A673 (cell line): ENCODE measurements around the gene MELTF. TPM values are rescaled to one million over a fixed set of nuclear protein-coding genes. Genes with fewer than 3 reads are reported as not detected.

ENCODE experiments used
- BruUV-seq: library from RNA; stranded (reverse); fragments of 400-500 nt; replicated peaks from 2 replicates; lab custom pipeline; 2021; lab: Mats Ljungman, UMichigan
- CTCF ChIA-PET: fragments of 300-600 bp; sonication (Branson Sonifier 250); formaldehyde crosslinking; loops from one replicate; lab custom pipeline; 2022; ENCODE audit warnings: antibody characterized with exemption; lab: Charles Lee
- POLR2A ChIA-PET: fragments of 300-600 bp; sonication (Branson Sonifier 250); formaldehyde crosslinking; loops from one replicate; lab custom pipeline; 2022; ENCODE audit warnings: antibody characterized with exemption; ENCODE audit not compliant: low non-redundant PET; lab: Charles Lee
- DNase-seq: peaks from one replicate; pipeline ENCODE4 v3.0.0-alpha.2; 2015; ENCODE audit warnings: low spot score
- H3K27ac ChIP-seq: fragments of 200-600 bp; sonication (generic); 2 replicates; pipeline ENCODE4 v1.5.1; 2016; ENCODE audit warnings: mixed run types, low read depth, mild to moderate bottlenecking, mixed read lengths, antibody characterized with exemption, low read length; ENCODE audit not compliant: poor library complexity, severe bottlenecking
- H3K27me3 ChIP-seq: fragments of 200-600 bp; sonication (generic); replicated peaks from 2 replicates; pipeline ENCODE4 v1.6.1; 2017; ENCODE audit warnings: mixed run types, low read depth, mild to moderate bottlenecking, mixed read lengths, antibody characterized with exemption, low read length; ENCODE audit not compliant: insufficient read depth, poor library complexity
- H3K36me3 ChIP-seq: fragments of 200-600 bp; sonication (generic); 2 replicates; pipeline ENCODE4 v1.6.1; 2016; ENCODE audit warnings: mixed run types, mild to moderate bottlenecking, mixed read lengths, antibody characterized with exemption, low read length; ENCODE audit not compliant: insufficient read depth, poor library complexity, severe bottlenecking
- H3K4me1 ChIP-seq: fragments of 200-600 bp; sonication (generic); 2 replicates; pipeline ENCODE4 v1.6.1; 2017; ENCODE audit warnings: mixed run types, mild to moderate bottlenecking, mixed read lengths, antibody characterized with exemption, low read length; ENCODE audit not compliant: insufficient read depth, poor library complexity, severe bottlenecking
- H3K4me3 ChIP-seq: fragments of 200-600 bp; sonication (generic); 2 replicates; pipeline ENCODE4 v1.5.1; 2016; ENCODE audit warnings: low read depth, mixed run types, mild to moderate bottlenecking, mixed read lengths, low read length; ENCODE audit not compliant: poor library complexity, severe bottlenecking
- H3K9me3 ChIP-seq: fragments of 200-600 bp; sonication (generic); 2 replicates; pipeline ENCODE4 v1.6.1; 2016; ENCODE audit warnings: mixed run types, low read depth, mild to moderate bottlenecking, mixed read lengths, antibody characterized with exemption, low read length; ENCODE audit not compliant: poor library complexity, severe bottlenecking
- CTCF ChIP-seq: fragments of 300-800, 200-600 bp; sonication (generic); conservative IDR thresholded peaks from 2 replicates; pipeline ENCODE4 v1.5.1; 2017; ENCODE audit warnings: low read depth, mild to moderate bottlenecking, antibody characterized with exemption, low read length, moderate library complexity, mixed read lengths
- EZH2 ChIP-seq: fragments of 200-600 bp; sonication (generic); IDR thresholded peaks from 2 replicates; pipeline ENCODE4 v1.6.1; 2017; ENCODE audit warnings: borderline replicate concordance, low read depth, mild to moderate bottlenecking, mixed read lengths, antibody characterized with exemption, low read length; ENCODE audit not compliant: poor library complexity, severe bottlenecking
- intact Hi-C: fragments of 100-400 bp; cut with micrococcal nuclease; formaldehyde crosslinking; loops from one replicate; pipeline ENCODE4 v1.10.0; 2022; ENCODE audit not compliant: unreplicated experiment
- total RNA-seq: library from RNA; stranded (reverse); gene quantifications from 2 replicates; pipeline ENCODE4 v1.2.3, GENCODE V29; 2021

MELTF gene
- total RNA-seq, 1 experiment from 2014 or later: 2.6 TPM

- Histone ChIP-seq H3K4me3 (no peak overlapping the region), H3K9me3 (no peaks in the 10 kb centered on the region), H3K36me3 (no peaks in the 10 kb centered on the region), H3K27me3 (no peaks in the 10 kb centered on the region), H3K4me1 (no peaks in the 10 kb centered on the region), H3K27ac (no peak overlapping the region)
- no TSS peak for BruUV-seq
- ChIA-PET CTCF (interaction anchor here (0.6 to 0.7 kb wide), 2 partner anchors 32 to 603 kb away, joined by 4 to 7 read pairs; no protein-coding TSS in a partner anchor), POLR2A (no interaction called here)
- TF ChIP-seq CTCF (no peak), EZH2 (no peak)
- intact Hi-C loops: no loop called here
- DNase-seq: no peak
Observed at GRCh38 chr3:196954832-196955231, 74.8 kb downstream of the MELTF start.

Other genes with a start within 250 kb of the MELTF start
- gene SENP5, start 161.9 kb downstream of the MELTF start, total RNA-seq: 42.1 and 42.2 TPM in 2 replicates
- gene NCBP2, start 87.3 kb downstream of the MELTF start, total RNA-seq: 87.6 and 93.7 TPM in 2 replicates
- gene PIGZ, start 61.0 kb downstream of the MELTF start, total RNA-seq: 0.68 and 0.69 TPM in 2 replicates